Coronary artery (tissue), 2 donors: ENCODE data around the gene CCDC187.
"Not testable (repeated sequence)": the region's sequence is repeated elsewhere in the genome, so short reads cannot be mapped to it uniquely, and the experiment has no call there.

Source experiments
- DNase-seq: peaks from one replicate; pipeline ENCODE4 v3.0.0-alpha.2; 2017; ENCODE audit warnings: low spot score
- H3K27ac ChIP-seq, 2 donors: fragments of 200-600 bp; sonication (generic); one replicate each; pipeline ENCODE4 v1.5.1; 2016 to 2019
- H3K4me3 ChIP-seq: fragments of 200-600 bp; sonication (generic); 2 replicates; pipeline ENCODE4 v1.5.1; 2016; ENCODE audit warnings: mild to moderate bottlenecking, moderate library complexity
- CTCF ChIP-seq: fragments of 200-600 bp; sonication (generic); IDR thresholded peaks from one replicate; pipeline ENCODE4 v1.5.1; 2019; ENCODE audit warnings: antibody characterized with exemption

CCDC187 gene

GRCh38 chr9:136303825-136304416 lies at the start of gene CCDC187:
TSS of gene CCDC187 (minus strand) at chr9:136304094. CDS start at chr9:136303830, 264 bp downstream.
- TF ChIP-seq CTCF, result no peak
- no peak for DNase-seq
- no peak within 1 kb of the TSS for H3K4me3 ChIP-seq
- no peak within 1 kb of the TSS for H3K27ac ChIP-seq

GRCh38 chr9:136353088-136353487 lies 49.2 kb upstream of the CCDC187 start:
- Histone ChIP-seq H3K27ac (no peak overlapping the region), H3K4me3 (no peak overlapping the region)
- DNase-seq, result no peak
- TF ChIP-seq CTCF, result no peak

- H3K4me3 ChIP-seq, result no peak overlapping the region
- DNase-seq, result no peak
These were observed 48.8 kb upstream of the CCDC187 start for GRCh38 chr9:136352682-136353081.

GRCh38 chr9:136351868-136352267 lies 48.0 kb upstream of the CCDC187 start:
- not testable (repeated sequence) for H3K27ac ChIP-seq, H3K4me3 ChIP-seq

More at GRCh38 chr9:136352682-136353081, 48.8 kb upstream of the CCDC187 start:
- H3K27ac ChIP-seq, result no peak overlapping the region
- no peak for TF ChIP-seq CTCF

GRCh38 chr9:136351252-136351800 lies 47.4 kb upstream of the CCDC187 start:
- Histone ChIP-seq H3K27ac (no peak overlapping the region), H3K4me3 (no peak overlapping the region)
- DNase-seq, result no peak
- no peak for TF ChIP-seq CTCF

More at GRCh38 chr9:136351868-136352267, 48.0 kb upstream of the CCDC187 start:
- DNase-seq, result not testable (repeated sequence)

GRCh38 chr9:136349546-136349945 lies 45.7 kb upstream of the CCDC187 start:
- no peak overlapping the region for H3K27ac ChIP-seq
- no peak for DNase-seq
- H3K4me3 ChIP-seq, result no peak overlapping the region
- no peak for TF ChIP-seq CTCF

GRCh38 chr9:136348691-136349090 lies 44.8 kb upstream of the CCDC187 start:
- no peak overlapping the region for H3K4me3 ChIP-seq

More at GRCh38 chr9:136348691-136349090, 44.8 kb upstream of the CCDC187 start:
- no peak for TF ChIP-seq CTCF
- no peak for DNase-seq
- no peak overlapping the region for H3K27ac ChIP-seq
